WTC11 (cell line): ENCODE data around the gene NUDT3.

Experiments
- ATF6 ChIP-seq: sonication (generic); formaldehyde crosslinking; IDR thresholded peaks from 2 replicates; pipeline ENCODE4 v1.8.1; 2023; ENCODE audit warnings: mild to moderate bottlenecking, missing genetic modification reagents
- CREB1 ChIP-seq: sonication (generic); formaldehyde crosslinking; IDR thresholded peaks from 2 replicates; pipeline ENCODE4 v1.8.0; 2023; ENCODE audit warnings: mild to moderate bottlenecking, missing genetic modification reagents
- CREM ChIP-seq: sonication (generic); formaldehyde crosslinking; IDR thresholded peaks from 2 replicates; pipeline ENCODE4 v1.8.1; 2022; ENCODE audit warnings: mild to moderate bottlenecking, missing genetic modification reagents, moderate library complexity
- CTCF ChIP-seq: fragments of 200-600 bp; IDR thresholded peaks from 2 replicates; pipeline ENCODE4 v1.8.0; 2022; ENCODE audit warnings: antibody characterized with exemption
- MLX ChIP-seq: sonication (generic); formaldehyde crosslinking; IDR thresholded peaks from 2 replicates; pipeline ENCODE4 v1.8.1; 2023; ENCODE audit warnings: mild to moderate bottlenecking, missing genetic modification reagents, moderate library complexity
- ZNF232 ChIP-seq: sonication (generic); formaldehyde crosslinking; IDR thresholded peaks from 2 replicates; pipeline ENCODE4 v1.8.0; 2022; ENCODE audit warnings: mild to moderate bottlenecking, missing genetic modification reagents
- ZNF396 ChIP-seq: fragments of 250-450 bp; sonication (Bioruptor Pico); IDR thresholded peaks from 2 replicates; pipeline ENCODE4 v1.8.0; 2021; ENCODE audit warnings: mild to moderate bottlenecking, moderate library complexity, borderline replicate concordance

- no peak for TF ChIP-seq ZNF396 (CRISPR knock-in tag)
- no peak for TF ChIP-seq CTCF
- no peak for TF ChIP-seq ATF6 (CRISPR knock-in tag)
- no peak for TF ChIP-seq CREM
- TF ChIP-seq ZNF232 (CRISPR knock-in tag) = no peak
- no peak; the same call in 1 of the 2 replicates for TF ChIP-seq CREB1 (CRISPR knock-in tag)
- TF ChIP-seq MLX (CRISPR knock-in tag) = no peak
These were observed 528 bp downstream of the NUDT3 start for GRCh38 chr6:34391786-34392496.
